GM08714 (cell line): ENCODE results near the gene PIAS4.

Experiments
- H3K4me3 ChIP-seq: fragments of 200-500 bp; sonication (Bioruptor generic); 2 replicates; pipeline ENCODE4 v1.5.1; 2014; ENCODE audit warnings: mild to moderate bottlenecking, low read length, inconsistent platforms
- ZNF274 ChIP-seq: IDR thresholded peaks from 2 replicates; pipeline ENCODE4 v1.6.1; 2012; ENCODE audit warnings: mild to moderate bottlenecking, low read depth, low read length

The PIAS4 gene

GRCh38 chr19:4083677-4084546 is 76.4 kb downstream of the PIAS4 start:
- H3K4me3 ChIP-seq, result peak overlapping the region; percentile 2; the same call in 1 of the 2 replicates
- no peak for TF ChIP-seq ZNF274

DNA sequence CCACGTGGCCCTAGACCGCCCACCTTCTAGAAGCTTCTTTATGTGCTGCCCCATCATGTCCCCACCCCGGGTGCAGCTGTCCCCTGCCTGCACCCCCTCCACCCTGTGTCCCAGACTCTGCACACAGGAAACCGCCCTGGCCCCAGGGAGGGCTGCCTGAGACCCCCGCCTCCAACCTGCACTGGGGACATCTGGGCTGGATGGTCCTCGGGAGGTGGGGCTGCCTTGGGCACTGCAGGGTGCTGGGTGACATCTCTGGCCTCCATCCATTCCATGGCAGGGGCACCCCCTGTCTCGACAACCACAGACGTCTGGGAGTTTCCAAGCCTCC is 77.0 kb downstream of the PIAS4 start:
- TF ChIP-seq ZNF274, result no peak
- no peak overlapping the region for H3K4me3 ChIP-seq

DNA sequence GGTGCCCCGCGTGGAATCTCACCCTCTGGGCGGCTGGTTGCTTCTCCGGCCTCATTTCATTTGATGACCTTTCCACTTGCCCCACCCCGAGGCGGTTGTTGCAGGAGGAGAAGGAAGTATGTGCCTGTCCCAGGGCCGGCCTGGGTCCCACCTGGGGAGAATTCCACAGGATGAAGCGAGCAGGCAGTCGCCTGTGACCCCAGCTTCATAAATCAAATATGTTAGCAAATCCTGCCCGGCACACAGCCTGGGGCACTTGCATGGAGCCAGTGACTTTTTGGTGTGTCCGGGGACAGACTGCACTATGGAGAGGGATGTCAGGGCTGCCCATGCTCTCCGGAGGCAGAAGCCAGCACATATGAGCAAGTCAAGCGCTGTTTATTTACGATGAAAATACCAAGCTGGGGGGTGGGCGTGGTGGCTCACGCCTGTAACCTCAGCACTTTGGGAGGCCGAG is 78.9 kb downstream of the PIAS4 start:
- TF ChIP-seq ZNF274, result no peak
- no peak overlapping the region for H3K4me3 ChIP-seq

- H3K4me3 ChIP-seq, result no peak overlapping the region
- TF ChIP-seq ZNF274, result no peak
Observed at GRCh38 chr19:4087787-4088679, 80.5 kb downstream of the PIAS4 start.

DNA sequence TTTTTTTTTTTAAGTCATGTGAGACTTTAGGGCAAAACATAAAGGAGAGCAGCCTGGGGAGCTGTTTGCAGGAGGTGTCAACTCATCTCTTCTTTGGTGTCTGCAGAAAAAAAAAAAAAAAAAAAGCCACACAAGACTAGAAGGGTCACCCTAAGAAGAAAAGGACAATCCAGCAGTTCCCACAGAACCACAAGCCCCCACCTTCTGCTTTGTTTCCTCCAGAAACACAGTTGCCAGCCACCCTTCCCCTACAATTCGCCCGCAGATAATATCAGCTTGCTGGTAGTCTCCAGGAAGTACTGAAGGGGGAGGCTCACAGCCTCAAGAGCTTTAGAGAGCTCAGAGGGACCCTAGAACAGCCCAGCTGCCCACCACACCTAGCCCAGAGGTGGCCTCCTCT is 81.4 kb downstream of the PIAS4 start:
- peak overlapping the region; percentile 21; the same call in 1 of the 2 replicates for H3K4me3 ChIP-seq
- no peak for TF ChIP-seq ZNF274
